Type B pancreatic cell (in vitro differentiated cells): Measurements from ENCODE around the gene MAPK12. TPM values are rescaled to one million over a fixed set of nuclear protein-coding genes. Genes with fewer than 3 reads are reported as not detected.
"Not testable (repeated sequence)": the region's sequence is repeated elsewhere in the genome, so short reads cannot be mapped to it uniquely, and the experiment has no call there.

Experiments
- DNase-seq: peaks from one replicate; pipeline ENCODE4 v3.0.0; 2021; ENCODE audit warnings: mixed read lengths; ENCODE audit not compliant: unreplicated experiment; ENCODE audit errors: extremely low spot score
- H3K27ac Mint-ChIP-seq: 2 replicates; pipeline ENCODE4 v1.8.0; 2021; ENCODE audit warnings: mild to moderate bottlenecking, mixed read lengths
- H3K27me3 Mint-ChIP-seq: 2 replicates; pipeline ENCODE4 v1.8.0; 2021; ENCODE audit warnings: mixed read lengths
- H3K36me3 Mint-ChIP-seq: 2 replicates; pipeline ENCODE4 v1.8.0; 2021; ENCODE audit warnings: mixed read lengths
- H3K4me1 Mint-ChIP-seq: one replicate; pipeline ENCODE4 v1.8.0; 2021; ENCODE audit warnings: mixed read lengths; ENCODE audit not compliant: unreplicated experiment
- H3K4me3 Mint-ChIP-seq: 2 replicates; pipeline ENCODE4 v1.8.0; 2021; ENCODE audit warnings: mild to moderate bottlenecking, mixed read lengths
- H3K9me3 Mint-ChIP-seq: 2 replicates; pipeline ENCODE4 v1.8.0; 2021; ENCODE audit warnings: mixed read lengths
- CTCF ChIP-seq: fragments of 200-600 bp; sonication (generic); conservative IDR thresholded peaks from 2 replicates; pipeline ENCODE4 v1.5.0; 2021; ENCODE audit warnings: antibody characterized with exemption, mild to moderate bottlenecking
- total RNA-seq: library from RNA; stranded (reverse); gene quantifications from 2 replicates; pipeline ENCODE4 v1.2.1, GENCODE V29; 2021; ENCODE audit warnings: low replicate concordance

Gene MAPK12
- total RNA-seq, 1 donor from 2014 or later: 31.3 TPM

GRCh38 chr22:50273352-50273751 is 11.9 kb upstream of the MAPK12 start:
- peak; percentile 45 for TF ChIP-seq CTCF
- H3K4me1 Mint-ChIP-seq, H3K4me3 Mint-ChIP-seq, DNase-seq, H3K36me3 Mint-ChIP-seq, H3K27ac Mint-ChIP-seq, H3K9me3 Mint-ChIP-seq, H3K27me3 Mint-ChIP-seq: not testable (repeated sequence)

DNA sequence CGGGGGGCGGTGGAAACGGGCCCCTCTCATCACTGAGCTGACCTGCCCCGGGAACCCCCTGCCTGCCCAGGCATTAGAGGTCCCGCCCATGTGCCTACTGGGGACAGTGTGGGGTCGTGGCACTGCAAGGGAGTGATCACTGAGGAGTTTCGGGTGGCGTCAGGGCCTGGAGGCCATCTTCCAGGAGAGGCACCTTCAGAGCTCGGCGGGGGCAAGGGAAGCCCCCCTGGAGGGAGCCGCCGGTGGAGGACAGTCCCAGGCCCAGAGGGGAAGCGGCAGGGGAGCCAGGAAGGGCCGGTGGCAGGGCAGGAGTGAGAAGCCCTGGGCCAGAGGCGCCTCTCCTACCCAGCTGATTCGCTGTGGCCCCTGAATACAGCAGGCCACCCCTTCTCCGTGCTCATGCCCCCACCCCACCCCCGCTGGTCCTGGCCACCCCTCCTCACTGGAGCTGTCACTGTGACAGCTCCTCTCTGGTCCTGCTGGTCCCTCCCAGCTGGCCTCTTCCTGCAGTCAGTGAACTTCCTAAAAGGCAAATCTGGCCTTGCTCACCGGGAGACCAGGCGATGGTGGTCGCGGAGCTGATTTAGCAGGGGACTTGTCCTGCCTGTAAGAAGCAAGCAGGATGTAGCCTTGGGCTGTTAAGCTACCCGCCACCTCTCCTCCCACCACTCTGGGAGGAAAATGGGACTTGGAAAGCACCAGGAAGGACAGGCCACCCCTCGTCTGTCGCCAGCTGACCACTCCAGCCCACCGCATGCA is 10.7 kb upstream of the MAPK12 start:
- Mint-ChIP-seq H3K27me3 (peaks cover 12% of the 10 kb centered on the region), H3K36me3 (peaks cover 6% of the 10 kb centered on the region), H3K4me3 (peak overlapping the region; percentile 55), H3K9me3 (no peaks in the 10 kb centered on the region), H3K27ac (peak overlapping the region; percentile 65), H3K4me1 (no peaks in the 10 kb centered on the region)
- no peak for DNase-seq
- TF ChIP-seq CTCF: peak; percentile 23

DNA sequence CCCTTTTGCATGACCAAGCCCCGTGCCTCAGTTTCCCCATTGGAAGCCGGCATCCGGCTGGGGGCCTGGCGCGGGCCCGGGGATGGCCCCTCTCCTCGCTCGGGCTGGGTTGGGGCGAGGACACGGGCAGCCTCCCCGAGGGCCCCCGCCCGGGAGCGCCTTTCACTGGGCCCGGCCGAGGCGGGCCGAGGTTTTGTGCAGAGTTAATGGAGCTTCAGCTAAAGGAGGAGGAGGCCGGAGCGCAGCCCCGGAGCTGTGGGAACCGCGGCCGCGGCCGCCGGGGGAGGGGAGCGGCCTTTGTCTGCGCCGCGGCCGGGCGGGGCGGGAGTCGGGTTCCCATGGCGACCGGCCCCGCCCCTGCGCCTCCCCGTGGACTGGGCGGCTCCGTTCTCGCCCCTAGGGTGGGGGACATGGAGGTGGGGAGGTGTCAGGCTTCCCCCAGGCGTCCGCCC is 10.1 kb upstream of the MAPK12 start:
- peaks cover 12% of the 10 kb centered on the region for H3K27me3 Mint-ChIP-seq
- no peaks in the 10 kb centered on the region for H3K4me1 Mint-ChIP-seq
- no peaks in the 10 kb centered on the region for H3K9me3 Mint-ChIP-seq
- TF ChIP-seq CTCF: peak; percentile 25
- H3K27ac Mint-ChIP-seq: no peak overlapping the region
- H3K36me3 Mint-ChIP-seq: peaks cover 6% of the 10 kb centered on the region
- no peak for DNase-seq
- no peak overlapping the region for H3K4me3 Mint-ChIP-seq

- TF ChIP-seq CTCF: no peak
- H3K27me3 Mint-ChIP-seq: peaks cover 15% of the 10 kb centered on the region
- peak overlapping the region; percentile 36 for H3K27ac Mint-ChIP-seq
Observed at GRCh38 chr22:50270666-50271394, 9.3 kb upstream of the MAPK12 start.

DNA sequence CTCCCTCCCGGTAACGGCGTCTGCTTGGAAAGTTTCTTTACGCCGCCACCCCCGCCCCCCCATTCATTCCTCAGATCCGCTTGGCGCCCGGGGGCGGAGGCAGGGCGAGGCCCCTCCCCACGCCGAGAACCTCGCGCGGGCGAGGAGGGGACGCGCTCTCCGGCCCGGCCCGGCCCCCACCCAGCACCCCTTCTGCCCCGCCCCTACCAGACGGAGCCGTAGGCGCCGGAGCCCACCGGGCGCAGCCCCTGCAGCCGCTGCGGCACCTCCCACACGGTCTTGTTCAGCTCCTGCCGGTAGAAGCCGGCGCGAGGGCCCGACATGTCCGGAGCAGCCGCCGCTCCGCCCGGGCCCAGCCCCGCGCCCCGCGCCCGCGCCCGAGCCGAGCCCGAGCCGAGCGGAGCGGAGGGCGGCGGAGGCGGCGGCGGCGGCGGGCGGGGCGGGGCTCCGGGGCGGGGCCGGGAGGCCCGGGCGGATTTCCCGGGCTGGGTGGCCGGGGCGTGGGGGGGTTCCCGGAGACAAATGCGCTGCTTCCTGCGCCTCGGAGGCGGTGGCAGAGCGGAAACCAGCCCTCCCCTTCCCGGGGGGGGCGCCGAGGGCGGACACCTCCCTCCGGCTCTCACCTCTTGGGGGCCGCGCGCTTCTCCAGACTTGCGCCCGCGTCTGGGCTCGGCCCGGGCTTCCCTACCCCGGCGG is 8.6 kb upstream of the MAPK12 start, which contains the start of gene MAPK11:
Gene MAPK11, minus strand, starts transcription at position 411 of the 696 bp plus-strand sequence. Its CDS starts 88 bp downstream, at position 323.
- Mint-ChIP-seq H3K9me3 (no peaks in the 10 kb centered on the region), H3K27me3 (peaks cover 17% of the 10 kb centered on the region), H3K36me3 (peaks cover 6% of the 10 kb centered on the region), H3K4me1 (no peaks in the 10 kb centered on the region), H3K27ac (peak within 1 kb of the TSS; percentile 36), H3K4me3 (peak within 1 kb of the TSS; percentile 80)
- no peak for DNase-seq
- no peak for TF ChIP-seq CTCF

More at GRCh38 chr22:50270666-50271394, 9.3 kb upstream of the MAPK12 start:
- Mint-ChIP-seq H3K36me3 (peaks cover 6% of the 10 kb centered on the region), H3K4me1 (no peaks in the 10 kb centered on the region), H3K9me3 (no peaks in the 10 kb centered on the region), H3K4me3 (peak overlapping the region; percentile 80)
- no peak for DNase-seq
